K562 (cell line): ENCODE data around the gene SPNS1. TPM values are rescaled to one million over a fixed set of nuclear protein-coding genes. Genes with fewer than 3 reads are reported as not detected.
A peak's percentile ranks its signal among the peaks of the same experiment; 100 is the strongest.

Experiments used
- CBFA2T3 ChIP-seq: fragments of 450-650 bp; IDR thresholded peaks from 2 replicates; pipeline ENCODE4 v1.6.1; 2017
- CBX5 ChIP-seq: IDR thresholded peaks from 2 replicates; pipeline ENCODE4 v1.6.1; 2014; ENCODE audit warnings: low read depth, borderline replicate concordance
- FIP1L1 ChIP-seq: fragments of 200-400 bp; formaldehyde crosslinking; IDR thresholded peaks from 2 replicates; pipeline ENCODE4 v1.6.1; 2018; ENCODE audit warnings: mild to moderate bottlenecking, low read depth, low read length; ENCODE audit not compliant: poor library complexity, severe bottlenecking
- MYNN ChIP-seq, 2 experiments: sonication (generic); formaldehyde crosslinking in 1 of 2; IDR thresholded peaks; 2 replicates each; pipeline versions ENCODE4 v1.5.0 to v1.6.1; 2016 to 2020; ENCODE audit warnings: antibody characterized with exemption in 1 of 2, missing genetic modification reagents in 1 of 2
- NFIC ChIP-seq: fragments of 450-650 bp; IDR thresholded peaks from 2 replicates; pipeline ENCODE4 v1.6.1; 2017; ENCODE audit warnings: mild to moderate bottlenecking, inconsistent platforms
- PHF8 ChIP-seq: fragments of 200-600 bp; sonication (generic); IDR thresholded peaks from 2 replicates; pipeline ENCODE4 v1.6.1; 2012; ENCODE audit warnings: mixed run types, mild to moderate bottlenecking, inconsistent platforms, low read length, moderate library complexity, borderline replicate concordance
- POLR2G ChIP-seq: fragments of 200-400 bp; formaldehyde crosslinking; IDR thresholded peaks from 2 replicates; pipeline ENCODE4 v1.6.1; 2017; ENCODE audit warnings: low read depth, mild to moderate bottlenecking, antibody characterized with exemption, low read length, moderate library complexity
- RBM39 ChIP-seq: fragments of 200-400 bp; formaldehyde crosslinking; optimal IDR thresholded peaks from 2 replicates; pipeline ENCODE3; 2018; ENCODE audit warnings: low read depth, low read length
- RFX7 ChIP-seq: fragments of 250-450 bp; sonication (Bioruptor Pico); IDR thresholded peaks from 2 replicates; pipeline ENCODE4 v1.5.1; 2021; ENCODE audit warnings: mild to moderate bottlenecking
- SIRT6 ChIP-seq: IDR thresholded peaks from one replicate; pipeline ENCODE4 v1.6.1; 2012; ENCODE audit warnings: low read depth, mild to moderate bottlenecking, control low read depth, inconsistent platforms, low read length, moderate library complexity
- TAF1 ChIP-seq: IDR thresholded peaks from 2 replicates; pipeline ENCODE4 v1.6.1; 2011; ENCODE audit warnings: mild to moderate bottlenecking, low read length, moderate library complexity; ENCODE audit not compliant: insufficient read depth, control insufficient read depth, severe bottlenecking; ENCODE audit errors: extremely low read depth
- TBP ChIP-seq: optimal IDR thresholded peaks from 2 replicates; pipeline ENCODE3; 2011; ENCODE audit warnings: low read depth, low read length, improper control_type of control experiment
- TFAP4 ChIP-seq: sonication (generic); formaldehyde crosslinking; IDR thresholded peaks from 2 replicates; pipeline ENCODE4 v1.8.0; 2022; ENCODE audit warnings: missing genetic modification reagents, mild to moderate bottlenecking, moderate library complexity, borderline replicate concordance
- ZNF584 ChIP-seq: fragments of 200-800 bp; sonication (Bioruptor generic); IDR thresholded peaks from 2 replicates; pipeline ENCODE4 v1.6.1; 2016; ENCODE audit warnings: low read depth, mild to moderate bottlenecking, missing genetic modification characterization, missing compliant biosample characterization
- polyA plus RNA-seq, 8 experiments: library from polyadenylated mRNA; depleted of rRNA in 4 of 8; stranded (reverse) in 5 of 8; unstranded in 3 of 8; fragments of >200 nt; fragmentation: Nextera tagmentation in 2 of 8; fragmentation: Illumina TruSeq in 1 of 8; extraction: Ambion mirVana in 2 of 8; extraction: Trizol in 1 of 8; gene quantifications; 2 replicates each; pipeline versions ENCODE4 v1.2.1 to v1.2.3, GENCODE V29; 2011 to 2014; ENCODE audit warnings: inconsistent platforms in 1 of 8, missing spikeins in 1 of 8
- total RNA-seq, 7 experiments: library from RNA; depleted of rRNA in 6 of 7; stranded (reverse); fragments of >200 nt in 6 of 7; fragmentation: Illumina TruSeq in 2 of 7; extraction: Trizol in 2 of 7; gene quantifications; 2 replicates each; pipeline versions ENCODE4 v1.2.1 to v1.2.3, GENCODE V29; 2011 to 2021; ENCODE audit warnings: low replicate concordance in 1 of 7
- TF ChIP-seq, protein P1 (sequence below): fragments of 200-800 bp; sonication (Bioruptor generic); IDR thresholded peaks from 2 replicates; pipeline ENCODE4 v1.6.1; 2017; ENCODE audit warnings: missing genetic modification characterization, missing compliant biosample characterization
- TF ChIP-seq, protein P2 (sequence below): fragments of 450-650 bp; IDR thresholded peaks from 2 replicates; pipeline ENCODE4 v1.6.1; 2016; ENCODE audit warnings: antibody characterized with exemption
- TF ChIP-seq, protein P3 (sequence below), 2 experiments: IDR thresholded peaks; 2 replicates each; pipeline ENCODE4 v1.6.1; 2011; ENCODE audit warnings: borderline replicate concordance in 1 of 2, control low read depth in 1 of 2, low read depth in 1 of 2, low read length in 1 of 2, mild to moderate bottlenecking in 1 of 2, mixed read lengths in 1 of 2, moderate library complexity in 1 of 2; ENCODE audit not compliant: insufficient read depth in 1 of 2, insufficient read length in 1 of 2, poor library complexity in 1 of 2, severe bottlenecking in 1 of 2; ENCODE audit errors: extremely low read depth in 1 of 2

SPNS1 gene
- total and polyA plus RNA-seq, 9 of the 15 experiments (the other 6 are each of a cell fraction or from before 2014, with no cell fraction given) = 0.58 to 64.9 (median 13.7) TPM

DNA sequence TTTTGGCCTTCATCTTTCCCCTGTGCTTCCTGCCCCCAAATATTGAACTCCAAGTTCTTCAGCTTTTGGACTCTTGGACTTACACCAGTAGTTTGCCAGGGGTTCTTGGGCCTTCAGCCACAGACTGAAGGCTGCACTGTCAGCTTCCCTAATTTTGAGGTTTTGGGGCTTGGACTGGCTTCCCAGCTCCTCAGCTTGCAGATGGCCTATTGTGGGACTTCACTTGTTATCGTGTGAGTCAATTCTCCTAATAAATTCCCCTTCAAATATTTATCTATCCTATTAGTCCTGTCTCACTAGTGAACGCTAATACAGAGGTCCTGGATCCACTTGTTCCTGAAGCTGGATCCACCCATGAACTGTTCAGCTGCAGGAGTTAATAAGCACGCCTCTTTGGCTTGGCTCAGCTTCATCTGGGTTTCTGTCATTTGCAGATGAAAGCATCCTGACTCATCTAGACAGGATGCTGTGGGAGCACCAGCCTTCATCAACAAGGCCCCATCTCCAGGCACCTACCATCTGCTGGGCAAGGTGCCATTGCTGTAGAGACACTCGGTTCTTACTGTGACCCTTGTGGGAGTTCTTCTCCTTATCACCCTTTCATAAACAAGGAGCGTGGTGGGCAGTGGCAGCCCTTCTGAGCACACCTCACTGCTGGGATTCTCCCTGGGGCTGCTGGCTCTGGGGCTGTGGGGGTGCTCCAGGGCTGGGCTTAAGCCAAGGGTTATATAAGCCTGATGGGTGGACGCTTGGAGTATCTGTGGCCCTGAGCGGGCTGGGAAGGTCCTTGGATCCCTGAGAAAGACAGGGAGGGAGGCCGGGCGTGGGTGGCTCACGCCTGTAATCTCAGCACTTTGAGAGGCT lies 33.4 kb downstream of the SPNS1 start (continued):
- TF ChIP-seq TAF1 (no peak), CBFA2T3 (peak; percentile 78), TBP (no peak), RBM39 (no peak), TFAP4 (CRISPR knock-in tag) (peak; percentile 50; the same call in 1 of the 2 replicates), FIP1L1 (no peak), RFX7 (CRISPR knock-in tag) (no peak), MYNN (IDR thresholded peaks at IDR 0.05) (peak; percentile 74; the same call in 1 of the 2 replicates), MYNN (CRISPR knock-in tag; IDR thresholded peaks at IDR 0.05) (no peak), CBX5 (no peak), SIRT6 (no peak), NFIC (peak; percentile 85), POLR2G (0 out of 2 replicates have a peak, but pooled peaks have one; percentile 29), PHF8 (no peak), ZNF584 (CRISPR knock-in tag) (no peak)
- TF ChIP-seq, protein P1, sequence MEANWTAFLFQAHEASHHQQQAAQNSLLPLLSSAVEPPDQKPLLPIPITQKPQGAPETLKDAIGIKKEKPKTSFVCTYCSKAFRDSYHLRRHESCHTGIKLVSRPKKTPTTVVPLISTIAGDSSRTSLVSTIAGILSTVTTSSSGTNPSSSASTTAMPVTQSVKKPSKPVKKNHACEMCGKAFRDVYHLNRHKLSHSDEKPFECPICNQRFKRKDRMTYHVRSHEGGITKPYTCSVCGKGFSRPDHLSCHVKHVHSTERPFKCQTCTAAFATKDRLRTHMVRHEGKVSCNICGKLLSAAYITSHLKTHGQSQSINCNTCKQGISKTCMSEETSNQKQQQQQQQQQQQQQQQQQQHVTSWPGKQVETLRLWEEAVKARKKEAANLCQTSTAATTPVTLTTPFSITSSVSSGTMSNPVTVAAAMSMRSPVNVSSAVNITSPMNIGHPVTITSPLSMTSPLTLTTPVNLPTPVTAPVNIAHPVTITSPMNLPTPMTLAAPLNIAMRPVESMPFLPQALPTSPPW = 0 out of 2 replicates have a peak, but pooled peaks have one; percentile 11
- TF ChIP-seq, protein P2, sequence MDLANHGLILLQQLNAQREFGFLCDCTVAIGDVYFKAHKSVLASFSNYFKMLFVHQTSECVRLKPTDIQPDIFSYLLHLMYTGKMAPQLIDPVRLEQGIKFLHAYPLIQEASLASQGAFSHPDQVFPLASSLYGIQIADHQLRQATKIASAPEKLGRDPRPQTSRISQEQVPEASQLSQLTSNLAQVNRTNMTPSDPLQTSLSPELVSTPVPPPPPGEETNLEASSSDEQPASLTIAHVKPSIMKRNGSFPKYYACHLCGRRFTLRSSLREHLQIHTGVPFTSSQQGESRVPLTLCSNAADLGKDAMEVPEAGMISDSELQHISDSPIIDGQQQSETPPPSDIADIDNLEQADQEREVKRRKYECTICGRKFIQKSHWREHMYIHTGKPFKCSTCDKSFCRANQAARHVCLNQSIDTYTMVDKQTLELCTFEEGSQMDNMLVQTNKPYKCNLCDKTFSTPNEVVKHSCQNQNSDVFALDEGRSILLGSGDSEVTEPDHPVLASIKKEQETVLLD = peak; percentile 47; the same call in 1 of the 2 replicates
- TF ChIP-seq, protein P3, sequence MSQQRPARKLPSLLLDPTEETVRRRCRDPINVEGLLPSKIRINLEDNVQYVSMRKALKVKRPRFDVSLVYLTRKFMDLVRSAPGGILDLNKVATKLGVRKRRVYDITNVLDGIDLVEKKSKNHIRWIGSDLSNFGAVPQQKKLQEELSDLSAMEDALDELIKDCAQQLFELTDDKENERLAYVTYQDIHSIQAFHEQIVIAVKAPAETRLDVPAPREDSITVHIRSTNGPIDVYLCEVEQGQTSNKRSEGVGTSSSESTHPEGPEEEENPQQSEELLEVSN (IDR thresholded peaks at IDR 0.05; ENCODE audit: borderline replicate concordance in 1 of 2, extremely low read depth in 1 of 2, insufficient read depth in 1 of 2, insufficient read length in 1 of 2, low read depth in 1 of 2, low read length in 1 of 2, poor library complexity in 1 of 2, severe bottlenecking in 1 of 2) = no peak
